Measurements from ENCODE around the gene ERBB3.
A peak's percentile ranks its signal among the peaks of the same experiment; 100 is the strongest.

Gene ERBB3

GRCh38 chr12:56103066-56103711 lies 23.2 kb downstream of the ERBB3 start:
- in situ Hi-C loops (cut with MboI; ENCODE audit: low sequenced_read_pairs, unreplicated experiment): no loop called here
- no peak for TF ChIP-seq CTCF (IDR thresholded peaks at IDR 0.05; ENCODE audit: borderline replicate concordance, control extremely low read depth, extremely low read depth, insufficient read depth, missing control alignments)
- DNase-seq (ENCODE audit: low spot score): no peak

DNA sequence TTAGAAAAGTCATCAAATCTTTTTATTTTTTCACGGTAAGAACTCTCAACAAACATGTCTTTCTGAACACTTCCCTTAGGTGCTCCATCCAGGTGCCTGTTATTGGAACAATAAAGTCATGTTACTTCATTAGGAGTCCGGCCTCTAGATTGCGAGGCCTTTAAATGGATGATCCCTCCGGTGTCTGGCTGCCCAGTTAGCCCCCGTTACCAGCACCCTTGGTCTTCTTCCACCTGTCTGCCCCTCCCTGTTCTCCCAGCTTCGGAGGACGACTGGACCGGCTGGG lies 23.8 kb downstream of the ERBB3 start:
- no peak for DNase-seq (ENCODE audit: low spot score)
- TF ChIP-seq CTCF (IDR thresholded peaks at IDR 0.05; ENCODE audit: borderline replicate concordance, control extremely low read depth, extremely low read depth, insufficient read depth, missing control alignments): no peak
- in situ Hi-C loops (cut with MboI; ENCODE audit: low sequenced_read_pairs, unreplicated experiment): no loop called here

- no peak for TF ChIP-seq CTCF (IDR thresholded peaks at IDR 0.05; ENCODE audit: borderline replicate concordance, control extremely low read depth, extremely low read depth, insufficient read depth, missing control alignments)
- peak; percentile 98 for DNase-seq (ENCODE audit: low spot score)
- in situ Hi-C loops (cut with MboI; ENCODE audit: low sequenced_read_pairs, unreplicated experiment): no loop called here
These were observed 24.3 kb downstream of the ERBB3 start, which contains the start of gene PA2G4 for GRCh38 chr12:56104109-56104814. TSS of gene PA2G4 (plus strand) at chr12:56104559. CDS start at chr12:56104738, 179 bp downstream.

DNA sequence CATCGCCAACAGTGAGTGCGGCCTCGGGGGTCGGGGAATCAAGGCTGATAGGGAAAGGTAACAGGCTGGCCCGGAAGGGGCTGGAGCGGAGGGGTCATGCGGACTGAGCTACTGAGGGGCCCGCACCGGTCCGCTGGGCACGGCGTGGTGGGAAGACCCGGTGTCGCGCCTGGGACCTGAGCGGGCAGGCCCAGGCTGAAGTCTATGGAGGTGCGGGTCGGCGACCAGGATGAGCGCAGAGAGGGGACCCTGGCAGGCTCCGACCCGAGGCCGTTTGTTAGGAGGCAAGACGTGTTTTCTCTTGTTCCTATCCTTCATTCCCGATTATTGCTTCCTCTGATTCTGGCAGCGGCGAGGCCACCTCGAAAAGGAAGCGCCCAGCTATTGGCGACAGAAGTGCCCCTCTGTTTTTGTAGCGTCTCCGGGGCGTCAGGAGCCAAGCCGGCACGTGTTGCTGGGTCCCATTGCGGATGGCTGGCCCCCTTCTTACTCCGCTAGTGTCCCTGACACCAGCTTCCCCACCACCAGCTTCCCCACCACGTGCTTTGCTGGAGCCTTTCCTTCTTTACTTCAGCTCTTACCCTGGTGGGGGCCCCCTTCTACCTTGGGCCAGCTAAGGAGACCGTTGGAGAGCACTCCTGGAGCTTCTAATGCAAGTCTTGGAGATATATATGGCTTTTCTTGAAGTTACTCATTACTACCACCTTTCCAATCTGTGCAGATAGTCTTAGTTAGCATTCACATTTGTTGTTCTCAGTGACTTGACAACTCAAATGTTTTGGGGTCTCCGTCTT lies 25.0 kb downstream of the ERBB3 start:
- no peak for TF ChIP-seq CTCF (IDR thresholded peaks at IDR 0.05; ENCODE audit: borderline replicate concordance, control extremely low read depth, extremely low read depth, insufficient read depth, missing control alignments)
- in situ Hi-C loops (cut with MboI; ENCODE audit: low sequenced_read_pairs, unreplicated experiment): no loop called here
- DNase-seq (ENCODE audit: low spot score): no peak

GRCh38 chr12:56105609-56105902 lies 25.6 kb downstream of the ERBB3 start:
- TF ChIP-seq CTCF (IDR thresholded peaks at IDR 0.05; ENCODE audit: borderline replicate concordance, control extremely low read depth, extremely low read depth, insufficient read depth, missing control alignments): no peak
- in situ Hi-C loops (cut with MboI; ENCODE audit: low sequenced_read_pairs, unreplicated experiment): no loop called here
- no peak for DNase-seq (ENCODE audit: low spot score)

DNA sequence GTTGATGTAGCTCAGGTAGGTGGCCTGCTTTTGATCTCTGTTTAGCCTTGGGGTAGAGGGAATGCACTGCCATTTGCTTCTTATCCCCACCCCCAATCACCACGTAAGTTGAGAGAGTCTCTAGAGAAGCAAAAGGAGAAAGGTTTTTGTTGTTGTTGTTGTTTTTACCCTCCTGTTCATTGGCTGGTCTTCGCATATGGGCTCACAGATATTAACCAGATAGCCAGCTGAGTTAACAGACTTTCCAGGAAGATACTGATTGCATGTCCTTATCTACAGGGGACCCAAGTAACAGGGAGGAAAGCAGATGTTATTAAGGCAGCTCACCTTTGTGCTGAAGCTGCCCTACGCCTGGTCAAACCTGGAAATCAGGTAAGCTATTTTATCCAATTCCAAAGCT lies 27.3 kb downstream of the ERBB3 start:
- no peak for DNase-seq (ENCODE audit: low spot score)
- TF ChIP-seq CTCF (IDR thresholded peaks at IDR 0.05; ENCODE audit: borderline replicate concordance, control extremely low read depth, extremely low read depth, insufficient read depth, missing control alignments): no peak
- in situ Hi-C loops (cut with MboI; ENCODE audit: low sequenced_read_pairs, unreplicated experiment): no loop called here
